CD4-positive, alpha-beta T cell treated with Interleukin-6 at 100 ng/mL for 8 hours (primary cell): ENCODE data around the gene ABCB11.

Source experiments
- DNase-seq: peaks from one replicate; pipeline ENCODE4 v3.0.0-alpha.2; 2020; ENCODE audit warnings: mixed read lengths, low spot score

ABCB11 gene

DNA sequence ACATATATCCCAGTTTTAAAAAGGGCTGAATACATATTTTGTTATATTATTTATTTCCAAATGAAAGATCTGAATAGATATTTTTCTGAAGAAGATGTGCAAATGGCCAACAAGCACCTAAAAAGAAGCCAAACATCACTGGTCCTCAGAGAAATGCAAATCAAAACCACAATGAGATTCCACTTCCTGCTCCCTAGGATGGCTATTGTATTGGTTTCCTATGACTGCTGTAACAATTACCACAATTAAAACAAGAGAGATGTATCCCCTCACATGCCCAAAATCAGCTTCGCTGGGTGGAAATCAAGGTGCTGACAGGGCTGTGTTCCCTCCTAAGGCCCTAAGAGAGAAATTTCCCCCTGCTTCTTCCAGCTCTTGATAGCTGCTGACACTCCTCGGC lies 23.2 kb downstream of the ABCB11 start:
- no peak for DNase-seq

DNA sequence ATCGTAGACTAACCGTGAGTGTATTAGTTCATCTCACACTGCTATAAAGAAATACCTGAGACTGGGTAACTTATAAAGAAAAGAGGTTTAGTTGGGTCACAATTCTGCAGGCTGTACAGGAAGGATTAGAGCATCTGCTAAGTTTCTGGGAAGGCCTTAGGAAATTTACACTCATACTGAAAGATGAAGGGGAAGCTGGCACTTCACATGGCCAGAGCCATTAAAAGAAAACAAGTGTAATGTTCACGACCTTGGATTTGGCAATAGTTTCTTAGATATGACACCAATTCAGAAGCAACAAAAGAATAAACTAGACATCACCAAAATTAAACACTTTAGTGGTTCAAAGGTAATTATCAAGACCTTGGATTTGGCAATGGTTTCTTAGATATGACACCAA lies 23.8 kb downstream of the ABCB11 start:
- DNase-seq = no peak

DNA sequence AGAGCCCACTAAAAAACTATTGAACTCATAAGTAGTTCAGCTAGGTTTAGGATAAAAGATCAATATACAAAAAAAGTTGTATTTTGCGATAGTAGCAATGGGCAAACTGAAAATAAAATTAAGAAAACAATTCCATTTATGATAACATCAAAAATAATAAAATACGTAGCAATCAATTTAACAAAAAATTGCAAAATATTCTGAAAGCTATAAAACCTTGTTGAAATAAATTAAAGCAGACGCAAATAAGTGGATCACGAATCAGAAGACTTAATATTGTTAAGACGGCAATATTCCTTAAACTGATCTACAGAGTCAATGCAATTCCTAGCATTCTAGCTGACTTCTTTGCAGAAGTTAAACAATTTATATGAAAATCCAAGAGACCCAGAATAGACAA lies 24.5 kb downstream of the ABCB11 start:
- no peak for DNase-seq

DNA sequence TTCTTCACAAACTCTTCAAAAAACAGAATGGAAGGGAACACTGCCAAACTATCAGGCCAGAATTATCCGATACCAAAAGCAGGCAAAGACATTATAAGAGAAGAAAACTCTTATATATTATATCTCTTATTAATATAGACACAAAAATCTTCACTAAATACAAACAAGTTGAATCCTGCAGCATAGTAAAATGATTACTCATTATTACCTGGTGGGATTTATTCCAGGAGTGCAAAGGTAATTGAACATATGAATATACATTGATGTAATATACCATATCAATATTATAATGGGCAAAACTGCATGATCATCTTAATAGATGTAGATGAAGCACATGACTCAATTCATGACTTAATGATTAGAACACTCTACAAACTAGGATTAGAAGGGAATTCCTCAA lies 25.1 kb downstream of the ABCB11 start:
- DNase-seq = no peak

DNA sequence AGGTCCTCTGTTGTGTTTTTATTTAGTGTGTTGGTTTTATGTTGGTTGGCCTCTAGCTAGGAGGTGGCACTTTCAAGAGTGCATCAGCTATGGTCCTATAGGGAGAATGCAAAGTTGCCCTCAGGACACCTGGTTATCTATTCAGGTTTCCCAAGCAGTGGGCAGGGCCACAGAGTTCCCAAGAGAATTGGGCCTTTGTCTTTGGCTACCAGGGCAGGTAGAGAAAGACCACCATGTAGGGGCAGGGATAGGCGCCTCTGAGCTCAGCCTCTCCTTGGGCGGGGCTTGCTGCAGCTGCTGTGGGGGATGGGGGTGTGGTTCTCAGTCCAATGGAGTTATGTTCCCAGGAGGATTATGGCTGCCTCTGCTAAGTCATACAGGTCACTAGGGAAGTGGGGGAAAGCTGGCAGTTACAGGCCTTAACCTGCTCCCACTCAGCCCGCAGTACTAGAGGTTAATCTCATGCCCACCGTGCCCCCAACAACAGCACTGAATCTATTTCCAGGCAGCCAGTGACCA lies 26.0 kb downstream of the ABCB11 start:
- no peak for DNase-seq

DNA sequence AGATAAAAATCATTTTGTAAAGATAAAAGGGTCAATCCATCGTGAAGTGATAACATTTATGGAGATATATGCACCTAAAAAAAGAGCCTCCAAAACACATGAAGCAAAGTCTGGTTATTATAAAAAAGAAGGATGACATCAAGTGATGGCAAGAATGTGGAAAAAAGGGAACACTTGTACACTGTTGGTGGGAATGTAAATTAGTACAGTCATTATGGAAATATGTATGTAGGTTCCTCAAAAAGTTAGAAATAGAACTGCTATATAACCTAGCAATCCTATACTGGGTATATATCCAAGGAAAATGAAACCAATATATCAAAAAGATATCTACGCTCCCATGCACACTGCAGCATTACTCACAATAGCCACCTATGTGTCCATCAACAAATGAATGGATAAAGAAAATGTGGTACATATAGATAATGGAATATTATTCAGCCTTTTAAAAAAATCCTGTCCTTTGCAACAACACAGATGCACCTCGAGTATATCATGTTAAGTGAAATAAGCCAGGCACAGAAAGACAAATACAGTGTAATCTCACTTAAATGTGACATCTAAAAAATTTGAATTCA lies 28.9 kb downstream of the ABCB11 start:
- DNase-seq = no peak

DNA sequence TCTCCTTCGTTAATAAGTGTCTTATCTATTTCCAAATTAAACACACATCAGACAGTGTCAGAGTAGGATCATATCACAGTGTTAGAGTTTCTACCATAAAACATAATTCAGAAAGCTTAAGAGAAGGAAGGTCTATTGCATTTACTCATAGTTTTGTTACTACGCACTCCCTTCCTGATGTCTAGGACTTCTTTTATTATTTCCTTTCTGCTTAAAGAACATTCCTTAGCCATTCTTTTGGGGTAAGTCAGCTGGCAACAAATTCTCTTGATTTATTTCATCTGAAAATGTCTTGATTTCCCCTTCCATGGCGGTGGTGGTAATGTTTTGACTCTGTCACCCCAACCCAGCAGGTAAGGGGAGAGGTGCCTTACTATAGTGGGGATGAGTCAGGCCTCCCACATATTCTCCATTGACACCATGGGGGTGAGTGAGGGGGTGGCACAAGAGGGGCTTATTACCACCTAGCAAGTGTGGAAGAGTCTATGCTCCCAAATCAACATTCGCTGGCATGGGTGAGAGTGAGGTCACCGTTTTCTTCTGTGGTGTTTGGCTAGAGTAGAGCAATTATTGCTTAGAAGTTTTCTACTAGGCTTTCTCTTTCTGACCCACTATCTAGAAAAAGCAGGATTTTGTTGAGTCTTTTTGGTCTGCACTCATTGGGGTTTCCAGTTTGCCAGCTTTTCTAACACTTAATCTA lies 29.9 kb downstream of the ABCB11 start:
- no peak for DNase-seq

DNA sequence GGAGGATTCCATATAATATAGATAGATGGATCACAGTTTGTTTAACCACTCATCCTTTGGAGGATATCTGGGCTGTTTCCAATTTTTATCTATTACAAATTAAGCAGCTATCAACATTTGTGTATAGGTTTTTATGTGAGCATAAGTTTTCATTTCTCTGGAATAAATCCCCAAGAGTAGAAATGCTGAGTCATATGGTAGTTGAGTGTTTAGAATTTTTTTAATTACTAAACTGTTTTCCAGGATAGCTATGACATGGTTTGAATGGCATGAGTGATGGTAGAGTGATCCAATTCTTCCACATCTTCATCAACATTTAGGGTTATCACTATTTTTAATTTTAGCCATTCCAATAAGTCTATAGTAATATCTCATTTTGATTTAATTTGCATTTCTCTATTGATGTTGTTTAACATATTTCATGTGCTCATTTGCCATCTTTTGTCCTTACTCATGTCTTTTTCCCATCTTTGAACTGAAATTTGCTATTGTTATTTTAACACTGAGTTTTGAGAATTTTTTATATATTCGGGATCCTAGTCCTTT lies 31.4 kb downstream of the ABCB11 start:
- DNase-seq = no peak

DNA sequence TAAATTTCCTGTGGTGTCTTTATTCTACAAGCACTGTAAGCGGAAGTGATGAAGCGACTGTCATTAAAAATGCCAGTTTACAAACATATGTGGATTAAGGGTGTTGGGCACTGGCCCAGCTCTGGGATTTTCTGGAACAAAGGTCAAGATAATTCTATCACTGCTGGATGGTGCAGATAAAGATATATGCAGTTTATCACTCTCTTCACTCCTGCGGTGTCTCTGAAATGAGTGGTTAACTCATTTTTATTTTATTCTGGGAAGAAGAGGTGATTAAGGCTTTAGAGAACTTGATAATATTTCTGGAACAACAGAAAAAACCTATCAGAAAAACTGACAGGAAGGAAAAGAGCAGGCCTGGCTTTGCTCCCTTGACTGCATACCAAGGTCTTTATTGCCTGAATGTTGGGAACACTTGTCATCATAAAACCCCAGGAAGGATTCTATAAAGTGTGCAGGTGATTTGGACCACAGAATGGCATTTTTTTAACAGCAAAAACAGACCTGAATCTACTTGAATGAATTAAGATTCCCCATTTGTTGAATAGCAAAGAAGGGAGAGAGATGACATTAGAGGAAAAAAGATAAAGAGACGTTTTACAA lies 32.4 kb downstream of the ABCB11 start:
- no peak for DNase-seq

DNA sequence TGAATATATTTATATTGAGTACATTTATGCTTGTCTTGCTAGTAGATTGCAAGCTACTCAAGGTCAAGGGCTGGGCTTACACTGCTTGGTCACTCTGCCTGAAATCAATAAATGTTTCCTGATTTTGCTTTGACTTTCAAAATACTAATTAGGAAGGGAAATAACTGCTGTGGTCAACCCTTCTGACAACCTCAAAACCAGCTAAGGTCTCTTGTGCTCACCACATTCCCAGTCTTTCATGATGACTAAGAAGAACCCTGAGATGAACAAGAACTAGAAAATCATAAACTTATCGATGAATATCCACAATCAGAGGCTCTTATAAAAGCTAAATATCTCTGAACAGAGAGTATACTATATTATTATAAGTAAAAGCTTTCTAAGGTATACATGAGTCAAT lies 33.3 kb downstream of the ABCB11 start:
- no peak for DNase-seq

DNA sequence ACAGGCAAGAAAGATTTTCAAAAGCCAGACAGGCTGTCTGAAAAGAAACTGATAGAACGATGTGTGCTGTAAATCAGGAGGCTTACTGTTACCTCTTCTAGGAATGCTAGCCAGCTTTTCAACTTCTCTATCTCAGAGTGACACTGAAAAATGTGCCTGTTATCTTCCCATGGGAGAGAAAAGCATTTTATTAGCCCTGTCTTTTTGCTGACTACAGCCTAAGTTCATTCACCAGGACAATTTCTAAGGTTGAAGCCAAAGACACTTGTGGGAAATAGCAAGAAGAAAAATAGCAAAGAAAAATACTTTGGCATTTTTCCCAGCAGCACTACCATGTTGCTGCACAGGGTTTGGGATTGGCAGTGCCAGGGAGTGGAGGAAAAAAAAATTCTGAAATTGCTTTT lies 34.0 kb downstream of the ABCB11 start:
- DNase-seq = no peak

DNA sequence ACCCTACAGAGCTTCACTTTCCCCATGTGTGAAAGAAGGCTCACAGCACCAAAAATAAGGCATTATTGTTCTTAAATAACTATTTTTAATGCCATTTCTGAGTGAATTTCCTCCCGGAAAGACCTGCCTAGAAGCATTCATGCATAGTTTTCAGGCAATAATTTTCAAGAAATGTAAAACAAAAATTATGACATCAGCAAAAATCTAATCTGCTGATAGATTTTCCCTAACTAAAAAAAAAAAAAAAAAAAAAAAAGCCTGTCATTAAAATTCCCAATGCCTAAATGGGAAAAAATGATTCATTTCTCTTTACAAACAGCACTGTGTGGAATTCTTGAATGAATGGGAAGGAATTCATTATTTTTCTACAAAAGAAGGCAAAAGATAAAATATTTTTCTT lies 35.4 kb downstream of the ABCB11 start:
- no peak for DNase-seq

DNA sequence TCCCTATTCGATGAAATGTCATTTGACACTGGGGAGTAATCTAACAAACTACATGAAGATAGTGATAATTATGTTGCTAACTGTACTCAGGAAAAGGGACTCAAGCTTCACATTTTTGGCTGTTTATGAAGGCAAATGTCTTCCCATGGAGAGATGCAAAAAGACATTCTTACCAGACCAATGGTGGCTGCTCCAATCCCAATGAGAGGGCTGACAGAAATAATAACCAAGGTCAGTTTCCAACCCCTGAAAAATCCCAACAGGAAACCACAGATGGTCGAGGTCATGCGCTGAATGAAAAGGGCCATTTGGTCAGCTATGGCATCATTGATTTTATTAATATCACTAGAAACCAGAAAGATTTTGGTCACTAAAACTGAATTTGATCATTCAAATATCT lies 37.6 kb downstream of the ABCB11 start:
- no peak for DNase-seq

DNA sequence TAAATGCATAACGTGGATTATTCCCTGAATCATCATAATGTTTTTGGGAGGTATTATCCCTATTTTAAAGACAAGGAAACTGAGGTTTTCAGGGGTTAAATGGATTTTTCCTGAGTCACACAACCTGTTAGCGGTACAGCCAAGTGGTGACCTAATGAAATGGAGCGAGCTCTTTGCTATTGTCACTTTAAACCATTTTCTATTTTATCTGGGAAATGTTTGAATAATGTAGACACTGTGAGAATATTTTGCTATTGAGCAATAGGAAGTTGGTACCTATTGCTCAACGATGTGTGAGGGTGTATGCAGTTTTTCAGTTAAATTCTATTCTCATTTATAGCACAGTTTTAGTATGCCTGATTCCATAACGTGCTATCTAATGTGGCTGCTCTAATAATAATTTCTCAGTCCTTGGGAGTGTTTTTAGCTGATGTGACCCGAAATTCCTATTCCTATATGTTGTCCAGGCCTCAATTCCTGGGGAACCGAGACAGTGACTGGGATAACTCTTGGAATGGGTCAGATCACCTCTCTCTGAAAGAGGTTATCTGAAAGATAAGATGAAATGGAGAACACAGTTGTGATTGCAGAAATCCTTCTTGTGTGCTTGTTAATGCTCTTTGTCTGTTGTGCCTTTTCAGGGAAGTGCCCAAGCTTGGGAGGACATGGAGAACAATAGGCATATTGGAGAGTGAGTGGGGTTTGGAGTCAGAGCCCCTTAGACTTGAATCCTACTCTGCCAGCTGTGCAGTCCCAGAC lies 38.4 kb downstream of the ABCB11 start:
- no peak for DNase-seq

DNA sequence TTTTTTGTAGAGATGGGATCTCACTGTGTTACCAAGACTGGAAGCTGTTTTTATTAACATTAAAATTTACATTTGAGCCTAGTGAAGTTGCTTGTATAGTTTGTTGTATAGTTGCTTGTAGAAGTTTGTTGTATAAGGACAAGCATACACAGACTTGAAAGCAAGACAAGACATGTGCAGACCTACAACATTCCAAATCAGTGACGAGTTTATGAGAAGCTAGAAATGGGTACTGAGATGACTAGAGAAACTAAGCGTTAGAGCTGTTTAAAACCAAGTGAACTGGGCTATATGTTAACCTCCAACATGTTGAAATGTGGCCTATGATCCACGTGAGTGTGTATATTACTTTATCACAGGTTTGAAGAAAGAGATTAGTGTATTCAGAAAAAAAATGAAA lies 39.1 kb downstream of the ABCB11 start:
- DNase-seq = no peak

DNA sequence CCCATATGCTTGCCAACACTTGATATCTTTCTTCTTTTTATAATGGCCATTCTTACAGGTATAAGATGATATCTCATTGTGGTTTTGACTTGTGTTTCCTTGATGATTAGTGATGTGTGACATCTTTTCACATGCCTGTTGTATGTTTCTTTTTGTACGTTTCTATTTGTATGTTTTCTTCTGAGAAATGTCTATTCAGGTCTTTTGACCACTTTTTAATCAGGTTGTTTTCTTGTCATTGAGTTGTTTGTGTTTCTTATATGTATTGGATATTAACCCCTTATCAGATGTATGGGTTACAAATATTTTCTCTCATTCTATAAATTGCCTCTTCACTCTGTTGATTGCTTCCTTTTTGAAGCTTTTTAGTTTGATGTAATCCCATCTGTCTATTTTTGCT lies 42.4 kb downstream of the ABCB11 start:
- no peak for DNase-seq

DNA sequence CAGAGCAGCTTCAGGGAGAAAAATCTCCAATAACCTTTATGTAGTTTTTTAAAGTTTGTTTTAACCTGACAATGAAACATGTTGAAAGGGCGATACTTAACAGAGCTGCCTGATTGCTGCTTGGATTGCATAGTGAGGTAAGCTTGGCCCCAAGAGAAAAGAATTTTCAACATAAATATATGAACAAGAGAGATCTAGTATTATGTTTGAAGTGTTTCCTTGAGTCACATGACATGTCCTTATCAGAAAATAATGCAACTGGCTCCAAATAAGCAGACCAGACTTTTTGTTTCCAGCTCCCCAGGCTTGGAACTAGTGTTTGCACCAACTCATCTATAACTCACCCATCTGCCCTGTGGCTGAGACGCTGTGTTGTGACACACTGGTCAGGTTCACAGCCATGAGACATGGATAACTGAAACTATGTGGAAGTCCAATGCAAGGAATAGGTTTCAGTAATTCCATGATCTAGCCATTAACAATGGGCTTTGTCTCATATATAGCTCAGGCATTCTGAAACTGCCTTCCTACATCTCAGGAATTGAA lies 44.7 kb downstream of the ABCB11 start:
- no peak for DNase-seq

DNA sequence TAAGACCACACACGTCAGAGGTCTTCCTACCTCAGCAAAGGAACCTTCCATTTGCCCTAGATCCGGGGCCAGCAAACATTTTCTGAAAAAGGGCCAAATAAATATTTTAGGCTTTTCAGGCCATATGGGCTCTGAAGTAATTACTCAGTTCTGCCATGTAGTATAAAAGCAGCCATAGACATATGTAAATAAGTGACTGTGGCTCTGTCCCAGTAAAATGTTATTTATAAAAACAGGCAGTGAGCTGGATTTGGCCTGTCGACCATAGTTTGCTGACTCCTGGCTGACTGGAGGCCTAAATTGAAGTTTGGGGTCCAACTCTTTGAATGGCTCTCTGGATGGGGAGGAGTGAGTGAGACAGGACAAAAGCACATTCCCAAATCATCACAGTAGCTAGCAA lies 49.5 kb downstream of the ABCB11 start:
- no peak for DNase-seq

DNA sequence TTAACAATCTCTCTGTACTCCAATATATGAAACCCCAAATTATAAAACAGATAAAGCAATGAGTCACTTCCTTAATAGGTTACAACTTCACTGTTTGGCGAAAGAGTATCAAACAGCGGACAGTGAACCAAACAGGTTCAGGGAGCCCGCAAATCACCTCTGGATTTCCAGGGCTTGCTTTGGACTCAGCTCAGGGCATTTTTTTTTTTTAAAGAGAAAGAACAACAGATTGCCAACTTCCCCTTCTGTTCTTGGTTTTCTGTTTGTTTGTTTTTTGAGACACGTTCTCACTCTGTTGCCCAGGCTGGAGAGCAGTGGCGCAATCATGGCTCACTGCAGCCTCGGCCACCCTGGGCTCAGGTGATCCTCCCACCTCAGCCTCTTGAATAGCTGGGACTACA lies 52.7 kb downstream of the ABCB11 start:
- DNase-seq = no peak

DNA sequence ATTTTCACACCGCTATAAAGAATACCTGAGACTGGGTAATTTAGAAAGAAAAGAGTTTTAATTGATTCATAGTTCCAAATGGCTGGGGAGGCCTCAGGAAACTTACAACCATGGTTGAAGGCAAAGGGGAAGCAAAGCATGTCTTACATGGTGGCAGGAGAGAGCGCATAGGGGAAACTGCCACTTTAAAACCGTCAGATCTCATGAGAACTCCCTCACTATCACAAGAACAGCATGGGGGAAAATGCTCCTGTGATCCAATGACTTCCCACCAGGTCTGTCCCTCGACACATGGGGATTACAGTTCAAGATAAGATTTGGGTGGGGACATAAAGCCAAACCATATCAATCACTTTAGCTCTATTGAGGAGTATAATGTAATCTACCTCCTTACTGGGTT lies 53.5 kb downstream of the ABCB11 start:
- no peak for DNase-seq

DNA sequence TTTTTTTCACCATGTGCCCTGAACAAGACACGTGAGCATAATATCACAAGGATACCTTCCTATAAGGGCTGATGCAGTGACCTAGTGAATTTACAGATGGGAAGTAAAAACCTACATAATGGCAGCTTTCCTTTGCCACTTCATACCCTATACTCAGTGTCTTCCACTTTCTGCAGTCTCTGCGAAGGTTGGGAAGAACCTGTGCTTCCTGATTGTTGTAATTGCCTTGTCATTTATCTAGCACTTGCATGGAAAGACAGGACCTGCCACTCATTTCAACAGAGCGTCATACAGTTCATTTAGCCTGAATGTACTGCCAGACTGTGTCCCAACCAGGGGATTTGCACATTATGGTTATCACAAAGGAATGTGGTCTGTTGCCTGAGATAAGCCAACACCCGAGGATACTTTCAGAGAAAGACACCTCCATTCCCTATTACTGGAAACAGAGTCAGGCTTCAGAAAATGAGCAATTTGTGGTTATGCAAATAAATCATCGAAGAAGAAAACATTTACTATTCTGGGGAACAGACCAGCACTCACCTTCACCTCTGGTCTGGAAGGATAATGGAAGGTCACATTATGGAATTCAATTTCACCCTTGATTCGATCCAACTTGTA lies 55.0 kb downstream of the ABCB11 start:
- DNase-seq = no peak

DNA sequence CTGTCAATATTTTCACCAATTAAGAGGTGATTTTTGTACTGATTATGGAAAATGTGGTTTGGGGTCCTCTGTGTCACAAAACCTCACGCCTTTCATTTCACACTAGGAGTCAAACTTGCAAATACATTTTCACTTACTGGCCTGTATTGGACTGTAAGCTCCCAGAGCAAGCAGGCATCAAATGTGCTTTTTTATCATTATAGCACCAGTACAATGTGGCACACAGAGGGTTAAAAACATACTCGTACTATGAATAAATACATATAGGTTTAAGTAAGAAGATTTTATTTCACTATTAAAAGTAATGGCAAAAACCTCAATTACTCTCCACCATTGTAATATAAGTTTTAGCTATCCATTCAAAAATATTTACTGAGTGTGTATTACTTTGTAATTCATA lies 56.7 kb downstream of the ABCB11 start:
- DNase-seq = no peak
